Body of pancreas (tissue), 4 donors: Measurements from ENCODE around the gene IKBIP. TPM values are rescaled to one million over a fixed set of nuclear protein-coding genes. Genes with fewer than 3 reads are reported as not detected.

ENCODE experiments used
- ATAC-seq: fragments of 150-250 bp; one replicate; pipeline ENCODE4 v1.9.1; 2016
- DNase-seq, 4 donors: peaks; one replicate each; pipeline ENCODE4 v3.0.0-alpha.2; 2019
- H3K27ac ChIP-seq, 4 donors: fragments of 200-600 bp; sonication (generic); 1 replicate in 3 of 4; 2 replicates in 1 of 4; pipeline versions ENCODE4 v1.5.1 to v1.6.1; 2016 to 2019; ENCODE audit warnings: mild to moderate bottlenecking in 1 of 4, mixed read lengths in 1 of 4, moderate library complexity in 1 of 4
- H3K27me3 ChIP-seq, 2 donors: fragments of 200-600 bp; sonication (generic); one replicate each; pipeline ENCODE4 v1.6.0; 2016; ENCODE audit warnings: mild to moderate bottlenecking in 1 of 2
- H3K36me3 ChIP-seq, 2 donors: fragments of 200-600 bp; sonication (generic); replicated peaks in 1 of 2; 2 replicates each; pipeline ENCODE4 v1.5.1; 2016; ENCODE audit warnings: low read depth in 2 of 2; ENCODE audit not compliant: insufficient read depth in 1 of 2
- H3K4me1 ChIP-seq: fragments of 200-600 bp; sonication (generic); one replicate; pipeline ENCODE4 v1.6.0; 2016
- H3K4me3 ChIP-seq, 2 donors: fragments of 200-600 bp; sonication (generic); 1 replicate in 1 of 2; 2 replicates in 1 of 2; pipeline ENCODE4 v1.5.1; 2016 to 2019
- H3K9me3 ChIP-seq, 3 donors: fragments of 200-600 bp; sonication (generic); 1 replicate in 2 of 3; 2 replicates in 1 of 3; pipeline ENCODE4 v1.5.1; 2016
- CTCF ChIP-seq, 7 experiments: fragments of 450-650 bp in 4 of 7; fragments of 200-600 bp in 3 of 7; sonication (generic) in 3 of 7; IDR thresholded peaks; one replicate each; pipeline ENCODE4 v1.5.1; 2016 to 2019; ENCODE audit warnings: antibody characterized with exemption in 7 of 7
- POLR2A ChIP-seq, 3 donors: fragments of 450-650 bp; IDR thresholded peaks; one replicate each; pipeline ENCODE4 v1.6.1; 2016; ENCODE audit warnings: antibody characterized with exemption in 3 of 3, mild to moderate bottlenecking in 2 of 3
- WGBS, 2 donors: methylation state at CpG; one replicate each; pipeline ENCODE4 v1.1.5; 2017; 5-methylcytosine and 5-hydroxymethylcytosine counted together
- intact Hi-C: fragments of 100-400 bp; cut with DNase I; formaldehyde crosslinking; loops from one replicate; pipeline ENCODE4 v1.15.1; 2023
- total RNA-seq, 2 donors: library from RNA; depleted of rRNA; stranded (reverse); fragments of >200 nt; gene quantifications; one replicate each; pipeline ENCODE4 v1.1.0, GENCODE V29; 2016

The IKBIP gene
- total RNA-seq: 1 to 10 TPM; 2.3 to 6.2 TPM

- Histone ChIP-seq H3K27ac (peak within 1 kb of the TSS; percentile 67 to 88 (median 80)), H3K4me3 (peak within 1 kb of the TSS; percentile 77 to 94), H3K36me3 (peaks cover 4 to 6% of the 10 kb centered on the region in 2 donors), H3K27me3 (no peaks in the 10 kb centered on the region), H3K9me3 (no peaks in the 10 kb centered on the region), H3K4me1 (peaks cover 19% of the 10 kb centered on the region)
- WGBS, 2 donors: 0 to 1% methylated on average over 23 to 76 of the region's 91 CpGs
- TF ChIP-seq CTCF (IDR thresholded peaks at IDR 0.05) (no peak), POLR2A (IDR thresholded peaks at IDR 0.05) (peak; percentile 63 to 90 (median 87))
- peak; percentile 95 to 98 (median 97) for DNase-seq
- ATAC-seq: peak; percentile 98
- intact Hi-C loops: loop anchor here (10.0 kb wide), 1 partner anchor 60 kb away; no protein-coding TSS in a partner anchor
Measured at GRCh38 chr12:98644712-98645571, at the start of gene IKBIP, which contains the start of gene APAF1. TSS of gene IKBIP (minus strand) at chr12:98644788. CDS start at chr12:98644701, 87 bp downstream. TSS of gene APAF1 (plus strand) at chr12:98645290. CDS start at chr12:98648360, 3,070 bp downstream.

- no peak overlapping the region for H3K4me3 ChIP-seq
Measured at GRCh38 chr12:98691351-98691750, 46.8 kb upstream of the IKBIP start.

GRCh38 chr12:98686603-98687002 is 42.0 kb upstream of the IKBIP start:
- H3K4me3 ChIP-seq: no peak overlapping the region
- H3K4me1 ChIP-seq: no peaks in the 10 kb centered on the region
- intact Hi-C loops: no loop called here
- no peak overlapping the region for H3K27ac ChIP-seq
- H3K9me3 ChIP-seq: no peaks in the 10 kb centered on the region
- DNase-seq (no peak), ATAC-seq (no peak)
- H3K27me3 ChIP-seq: no peaks in the 10 kb centered on the region
- peaks cover 0 to 9% of the 10 kb centered on the region in 2 donors for H3K36me3 ChIP-seq
- 64 to 66% methylated on average over 2 of the region's 2 CpGs for WGBS, 2 donors
- TF ChIP-seq POLR2A (IDR thresholded peaks at IDR 0.05): no peak
- TF ChIP-seq CTCF (IDR thresholded peaks at IDR 0.05): no peak

More at GRCh38 chr12:98691351-98691750, 46.8 kb upstream of the IKBIP start:
- peaks cover 0 to 2% of the 10 kb centered on the region in 2 donors for H3K36me3 ChIP-seq
- H3K4me1 ChIP-seq: no peaks in the 10 kb centered on the region
- H3K27ac ChIP-seq: peak overlapping the region in 1 of 4 donors; percentile 9
- H3K9me3 ChIP-seq: no peaks in the 10 kb centered on the region
- no peak for DNase-seq
- intact Hi-C loops: no loop called here
- no peak for TF ChIP-seq POLR2A (IDR thresholded peaks at IDR 0.05)
- TF ChIP-seq CTCF (IDR thresholded peaks at IDR 0.05): no peak
- ATAC-seq: no peak
- H3K27me3 ChIP-seq: no peaks in the 10 kb centered on the region

GRCh38 chr12:98684199-98684598 is 39.6 kb upstream of the IKBIP start:
- intact Hi-C loops: no loop called here
- no peak for TF ChIP-seq POLR2A (IDR thresholded peaks at IDR 0.05)
- no peak for TF ChIP-seq CTCF (IDR thresholded peaks at IDR 0.05)
- Histone ChIP-seq H3K36me3 (peaks cover 0 to 17% of the 10 kb centered on the region in 2 donors), H3K4me1 (no peaks in the 10 kb centered on the region), H3K4me3 (no peak overlapping the region), H3K9me3 (no peaks in the 10 kb centered on the region), H3K27ac (no peak overlapping the region), H3K27me3 (no peaks in the 10 kb centered on the region)
- DNase-seq (no peak), ATAC-seq (no peak)
- 94 to 100% methylated on average over 2 of the region's 2 CpGs for WGBS, 2 donors
